ENCODE measurements around the gene MPHOSPH9.
"Not testable (repeated sequence)": the region's sequence is repeated elsewhere in the genome, so short reads cannot be mapped to it uniquely, and the experiment has no call there.

Gene MPHOSPH9

GRCh38 chr12:123207815-123208214 lies 25.1 kb downstream of the MPHOSPH9 start:
- not testable (repeated sequence) for DNase-seq

GRCh38 chr12:123206794-123207193 lies 26.1 kb downstream of the MPHOSPH9 start:
- not testable (repeated sequence) for DNase-seq

GRCh38 chr12:123200414-123200813 lies 32.5 kb downstream of the MPHOSPH9 start:
- no peak for DNase-seq

- DNase-seq: no peak
Observed at GRCh38 chr12:123199936-123200335, 33.0 kb downstream of the MPHOSPH9 start.

GRCh38 chr12:123187637-123188036 lies 45.3 kb downstream of the MPHOSPH9 start:
- DNase-seq: no peak

- DNase-seq: no peak
Observed at GRCh38 chr12:123180171-123180570, 52.8 kb downstream of the MPHOSPH9 start.

GRCh38 chr12:123171967-123172366 lies 61.0 kb downstream of the MPHOSPH9 start:
- no peak for DNase-seq

GRCh38 chr12:123167329-123167728 lies 65.6 kb downstream of the MPHOSPH9 start:
- no peak for DNase-seq

- DNase-seq: no peak
Observed at GRCh38 chr12:123165537-123165936, 67.4 kb downstream of the MPHOSPH9 start.

- DNase-seq: no peak
Observed at GRCh38 chr12:123164710-123165261, 68.2 kb downstream of the MPHOSPH9 start.

- no peak for DNase-seq
Observed at GRCh38 chr12:123164222-123164621, 68.7 kb downstream of the MPHOSPH9 start.

- DNase-seq: no peak
Observed at GRCh38 chr12:123163227-123163626, 69.7 kb downstream of the MPHOSPH9 start.

- DNase-seq: no peak
Observed at GRCh38 chr12:123160801-123161487, 72.0 kb downstream of the MPHOSPH9 start.

- no peak for DNase-seq
Observed at GRCh38 chr12:123153906-123154305, 79.0 kb downstream of the MPHOSPH9 start.

- DNase-seq: no peak
Observed at GRCh38 chr12:123152833-123153232, 80.1 kb downstream of the MPHOSPH9 start.

GRCh38 chr12:123151457-123152454 lies 81.2 kb downstream of the MPHOSPH9 start:
- no peak for DNase-seq

GRCh38 chr12:123150744-123151456 lies 82.0 kb downstream of the MPHOSPH9 start, which contains the start of gene PITPNM2:
Gene PITPNM2 (minus strand): TSS chr12:123151090. CDS start chr12:123034590, 116,500 bp downstream.
- DNase-seq: peak; percentile 29

GRCh38 chr12:123150275-123150743 lies 82.6 kb downstream of the MPHOSPH9 start:
- no peak for DNase-seq

GRCh38 chr12:123149501-123150274 lies 83.3 kb downstream of the MPHOSPH9 start:
- no peak for DNase-seq

- DNase-seq: no peak
Observed at GRCh38 chr12:123149088-123149487, 83.9 kb downstream of the MPHOSPH9 start.

GRCh38 chr12:123148655-123149054 lies 84.3 kb downstream of the MPHOSPH9 start:
- no peak for DNase-seq

GRCh38 chr12:123148223-123148622 lies 84.7 kb downstream of the MPHOSPH9 start:
- no peak for DNase-seq
